Liver (tissue), 3 donors: Measurements from ENCODE around the gene CREG2.

ENCODE experiments used
- EGR1 ChIP-seq, 2 donors: IDR thresholded peaks; 2 replicates each; pipeline ENCODE4 v1.6.1; 2016 to 2018; ENCODE audit warnings: antibody characterized with exemption in 2 of 2, low read depth in 2 of 2
- GABPA ChIP-seq, 2 donors: IDR thresholded peaks in 1 of 2; conservative IDR thresholded peaks in 1 of 2; 2 replicates each; pipeline ENCODE4 v1.6.1; 2016; ENCODE audit warnings: antibody characterized with exemption in 2 of 2, mild to moderate bottlenecking in 1 of 2, moderate library complexity in 1 of 2
- HNF4A ChIP-seq, 2 donors: conservative IDR thresholded peaks; 2 replicates each; pipeline ENCODE4 v1.6.1; 2016; ENCODE audit warnings: antibody characterized with exemption in 2 of 2, mild to moderate bottlenecking in 2 of 2
- JUND ChIP-seq, 2 donors: IDR thresholded peaks; 2 replicates each; pipeline ENCODE4 v1.6.1; 2016; ENCODE audit warnings: antibody characterized with exemption in 2 of 2
- RAD21 ChIP-seq, 2 donors: IDR thresholded peaks; 2 replicates each; pipeline ENCODE4 v1.6.1; 2016; ENCODE audit warnings: antibody characterized with exemption in 2 of 2, mild to moderate bottlenecking in 2 of 2
- SP1 ChIP-seq: IDR thresholded peaks from 2 replicates; pipeline ENCODE4 v1.6.1; 2018; ENCODE audit warnings: antibody characterized with exemption, mild to moderate bottlenecking
- TAF1 ChIP-seq: conservative IDR thresholded peaks from 2 replicates; pipeline ENCODE4 v1.6.1; 2016; ENCODE audit warnings: antibody characterized with exemption, mild to moderate bottlenecking
- YY1 ChIP-seq: IDR thresholded peaks from 2 replicates; pipeline ENCODE4 v1.6.1; 2016; ENCODE audit warnings: antibody characterized with exemption, mild to moderate bottlenecking
- TF ChIP-seq, protein P1 (sequence below): fragments of 150-350 bp; IDR thresholded peaks from 2 replicates; pipeline ENCODE4 v1.5.1; 2017; ENCODE audit warnings: improper control_type of control experiment, low read depth, low read length; ENCODE audit not compliant: missing input control
- TF ChIP-seq, protein P2 (sequence below): IDR thresholded peaks from 2 replicates; pipeline ENCODE4 v1.6.1; 2016; ENCODE audit warnings: antibody characterized with exemption
- TF ChIP-seq, protein P3 (sequence below): IDR thresholded peaks from 2 replicates; pipeline ENCODE4 v1.6.1; 2016; ENCODE audit warnings: antibody characterized with exemption, mild to moderate bottlenecking
- TF ChIP-seq, protein P4 (sequence below): IDR thresholded peaks from 2 replicates; pipeline ENCODE4 v1.6.1; 2016; ENCODE audit warnings: antibody characterized with exemption
- donor health status: healthy.
- donor health status: healthy.

DNA sequence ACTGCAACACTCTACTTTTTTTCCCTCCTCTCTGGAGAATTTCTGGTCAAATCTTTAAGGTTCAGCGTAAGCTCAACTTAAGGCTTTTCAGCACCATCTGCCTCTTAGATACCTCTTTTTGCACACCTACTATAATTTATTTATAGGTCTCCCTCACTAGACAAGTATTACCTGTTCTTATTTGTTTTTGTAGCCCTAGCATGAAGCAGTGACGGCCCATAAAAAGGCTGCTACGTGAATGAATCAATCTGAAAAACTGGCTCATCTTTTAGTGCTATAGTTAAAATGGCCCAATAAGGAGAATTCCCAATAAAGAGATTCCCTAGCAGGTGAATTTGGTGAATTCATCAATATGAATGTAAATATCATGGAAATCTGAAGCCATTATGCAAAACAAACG lies 85.3 kb downstream of the CREG2 start:
- TF ChIP-seq, protein P1, sequence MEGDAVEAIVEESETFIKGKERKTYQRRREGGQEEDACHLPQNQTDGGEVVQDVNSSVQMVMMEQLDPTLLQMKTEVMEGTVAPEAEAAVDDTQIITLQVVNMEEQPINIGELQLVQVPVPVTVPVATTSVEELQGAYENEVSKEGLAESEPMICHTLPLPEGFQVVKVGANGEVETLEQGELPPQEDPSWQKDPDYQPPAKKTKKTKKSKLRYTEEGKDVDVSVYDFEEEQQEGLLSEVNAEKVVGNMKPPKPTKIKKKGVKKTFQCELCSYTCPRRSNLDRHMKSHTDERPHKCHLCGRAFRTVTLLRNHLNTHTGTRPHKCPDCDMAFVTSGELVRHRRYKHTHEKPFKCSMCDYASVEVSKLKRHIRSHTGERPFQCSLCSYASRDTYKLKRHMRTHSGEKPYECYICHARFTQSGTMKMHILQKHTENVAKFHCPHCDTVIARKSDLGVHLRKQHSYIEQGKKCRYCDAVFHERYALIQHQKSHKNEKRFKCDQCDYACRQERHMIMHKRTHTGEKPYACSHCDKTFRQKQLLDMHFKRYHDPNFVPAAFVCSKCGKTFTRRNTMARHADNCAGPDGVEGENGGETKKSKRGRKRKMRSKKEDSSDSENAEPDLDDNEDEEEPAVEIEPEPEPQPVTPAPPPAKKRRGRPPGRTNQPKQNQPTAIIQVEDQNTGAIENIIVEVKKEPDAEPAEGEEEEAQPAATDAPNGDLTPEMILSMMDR = no peak
- TF ChIP-seq, protein P2, sequence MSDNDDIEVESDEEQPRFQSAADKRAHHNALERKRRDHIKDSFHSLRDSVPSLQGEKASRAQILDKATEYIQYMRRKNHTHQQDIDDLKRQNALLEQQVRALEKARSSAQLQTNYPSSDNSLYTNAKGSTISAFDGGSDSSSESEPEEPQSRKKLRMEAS = no peak
- TF ChIP-seq YY1 (no peak), SP1 (no peak), RAD21 (IDR thresholded peaks at IDR 0.05) (no peak), EGR1 (IDR thresholded peaks at IDR 0.05; ENCODE audit: low read depth in 2 of 2) (no peak), HNF4A (conservative IDR thresholded peaks at IDR 0.05) (no peak), TAF1 (no peak), GABPA (IDR thresholded peaks at IDR 0.05 in 1 of 2, conservative IDR thresholded peaks at IDR 0.05 in 1 of 2) (no peak), JUND (IDR thresholded peaks at IDR 0.05) (no peak)
- TF ChIP-seq, protein P3, sequence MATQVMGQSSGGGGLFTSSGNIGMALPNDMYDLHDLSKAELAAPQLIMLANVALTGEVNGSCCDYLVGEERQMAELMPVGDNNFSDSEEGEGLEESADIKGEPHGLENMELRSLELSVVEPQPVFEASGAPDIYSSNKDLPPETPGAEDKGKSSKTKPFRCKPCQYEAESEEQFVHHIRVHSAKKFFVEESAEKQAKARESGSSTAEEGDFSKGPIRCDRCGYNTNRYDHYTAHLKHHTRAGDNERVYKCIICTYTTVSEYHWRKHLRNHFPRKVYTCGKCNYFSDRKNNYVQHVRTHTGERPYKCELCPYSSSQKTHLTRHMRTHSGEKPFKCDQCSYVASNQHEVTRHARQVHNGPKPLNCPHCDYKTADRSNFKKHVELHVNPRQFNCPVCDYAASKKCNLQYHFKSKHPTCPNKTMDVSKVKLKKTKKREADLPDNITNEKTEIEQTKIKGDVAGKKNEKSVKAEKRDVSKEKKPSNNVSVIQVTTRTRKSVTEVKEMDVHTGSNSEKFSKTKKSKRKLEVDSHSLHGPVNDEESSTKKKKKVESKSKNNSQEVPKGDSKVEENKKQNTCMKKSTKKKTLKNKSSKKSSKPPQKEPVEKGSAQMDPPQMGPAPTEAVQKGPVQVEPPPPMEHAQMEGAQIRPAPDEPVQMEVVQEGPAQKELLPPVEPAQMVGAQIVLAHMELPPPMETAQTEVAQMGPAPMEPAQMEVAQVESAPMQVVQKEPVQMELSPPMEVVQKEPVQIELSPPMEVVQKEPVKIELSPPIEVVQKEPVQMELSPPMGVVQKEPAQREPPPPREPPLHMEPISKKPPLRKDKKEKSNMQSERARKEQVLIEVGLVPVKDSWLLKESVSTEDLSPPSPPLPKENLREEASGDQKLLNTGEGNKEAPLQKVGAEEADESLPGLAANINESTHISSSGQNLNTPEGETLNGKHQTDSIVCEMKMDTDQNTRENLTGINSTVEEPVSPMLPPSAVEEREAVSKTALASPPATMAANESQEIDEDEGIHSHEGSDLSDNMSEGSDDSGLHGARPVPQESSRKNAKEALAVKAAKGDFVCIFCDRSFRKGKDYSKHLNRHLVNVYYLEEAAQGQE = no peak
- TF ChIP-seq, protein P4, sequence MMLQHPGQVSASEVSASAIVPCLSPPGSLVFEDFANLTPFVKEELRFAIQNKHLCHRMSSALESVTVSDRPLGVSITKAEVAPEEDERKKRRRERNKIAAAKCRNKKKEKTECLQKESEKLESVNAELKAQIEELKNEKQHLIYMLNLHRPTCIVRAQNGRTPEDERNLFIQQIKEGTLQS = no peak
